Transverse colon (tissue), 4 donors: Measurements from ENCODE around the gene TSGA10.

ENCODE experiments used
- EP300 ChIP-seq: sonication (generic); formaldehyde crosslinking; IDR thresholded peaks from one replicate; pipeline ENCODE4 v1.6.1; 2017; ENCODE audit warnings: antibody characterized with exemption, low read depth
- POLR2A ChIP-seq: fragments of 450-650 bp; IDR thresholded peaks from one replicate; pipeline ENCODE4 v1.6.1; 2016; ENCODE audit warnings: antibody characterized with exemption, mild to moderate bottlenecking, moderate library complexity
- POLR2AphosphoS5 ChIP-seq, 3 donors: sonication (generic); formaldehyde crosslinking; IDR thresholded peaks; one replicate each; pipeline ENCODE4 v1.6.1; 2016; ENCODE audit warnings: antibody characterized with exemption in 3 of 3
- TF ChIP-seq, protein P1 (sequence below), 5 experiments: fragments of 200-600 bp in 3 of 5; fragments of 450-650 bp in 2 of 5; sonication (generic) in 3 of 5; IDR thresholded peaks; 1 replicate in 2 of 5; 2 replicates in 3 of 5; pipeline ENCODE4 v1.5.1; 2016 to 2017; ENCODE audit warnings: antibody characterized with exemption in 5 of 5, inconsistent platforms in 3 of 5, mild to moderate bottlenecking in 2 of 5, moderate library complexity in 1 of 5

DNA sequence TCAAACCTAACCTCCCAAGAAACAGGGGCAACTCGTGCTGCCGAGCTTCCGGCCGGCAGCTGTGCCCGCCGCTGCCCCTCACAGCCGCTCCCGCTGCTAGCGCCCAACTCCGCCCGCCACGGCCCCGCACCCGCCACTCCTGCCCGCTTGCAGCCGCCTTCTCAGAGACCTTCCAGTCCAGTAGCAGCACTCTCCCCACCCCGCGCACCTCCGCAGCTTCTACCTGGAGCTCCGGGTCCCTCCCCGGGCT, 14.0 kb downstream of the TSGA10 start:
- TF ChIP-seq, protein P1, sequence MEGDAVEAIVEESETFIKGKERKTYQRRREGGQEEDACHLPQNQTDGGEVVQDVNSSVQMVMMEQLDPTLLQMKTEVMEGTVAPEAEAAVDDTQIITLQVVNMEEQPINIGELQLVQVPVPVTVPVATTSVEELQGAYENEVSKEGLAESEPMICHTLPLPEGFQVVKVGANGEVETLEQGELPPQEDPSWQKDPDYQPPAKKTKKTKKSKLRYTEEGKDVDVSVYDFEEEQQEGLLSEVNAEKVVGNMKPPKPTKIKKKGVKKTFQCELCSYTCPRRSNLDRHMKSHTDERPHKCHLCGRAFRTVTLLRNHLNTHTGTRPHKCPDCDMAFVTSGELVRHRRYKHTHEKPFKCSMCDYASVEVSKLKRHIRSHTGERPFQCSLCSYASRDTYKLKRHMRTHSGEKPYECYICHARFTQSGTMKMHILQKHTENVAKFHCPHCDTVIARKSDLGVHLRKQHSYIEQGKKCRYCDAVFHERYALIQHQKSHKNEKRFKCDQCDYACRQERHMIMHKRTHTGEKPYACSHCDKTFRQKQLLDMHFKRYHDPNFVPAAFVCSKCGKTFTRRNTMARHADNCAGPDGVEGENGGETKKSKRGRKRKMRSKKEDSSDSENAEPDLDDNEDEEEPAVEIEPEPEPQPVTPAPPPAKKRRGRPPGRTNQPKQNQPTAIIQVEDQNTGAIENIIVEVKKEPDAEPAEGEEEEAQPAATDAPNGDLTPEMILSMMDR (IDR thresholded peaks at IDR 0.05) = no peak
- TF ChIP-seq POLR2A (no peak), POLR2AphosphoS5 (IDR thresholded peaks at IDR 0.05) (no peak), EP300 (no peak)
